Fibroblast of villous mesenchyme (primary cell): ENCODE data around the gene ABCC1. TPM values are rescaled to one million over a fixed set of nuclear protein-coding genes. Genes with fewer than 3 reads are reported as not detected.

Experiments used
- DNase-seq: peaks from one replicate; pipeline ENCODE4 v3.0.0-alpha.2; 2010; ENCODE audit warnings: low read depth
- H3K4me3 ChIP-seq: 2 replicates; pipeline ENCODE4 v1.5.1; 2011; ENCODE audit warnings: low read depth, mild to moderate bottlenecking, low read length
- CTCF ChIP-seq: IDR thresholded peaks from 2 replicates; pipeline ENCODE4 v1.5.1; 2012; ENCODE audit warnings: low read depth, mild to moderate bottlenecking, low read length; ENCODE audit not compliant: insufficient read depth
- total RNA-seq: library from RNA; depleted of rRNA; stranded (reverse); fragments of >200 nt; gene quantifications from 2 replicates; pipeline ENCODE4 v1.2.3, GENCODE V29; 2012

ABCC1 gene
- total RNA-seq, 1 donor = 34.1 TPM

- no peak for TF ChIP-seq CTCF
- DNase-seq = no peak
- H3K4me3 ChIP-seq = no peak overlapping the region
These were observed 214.2 kb downstream of the ABCC1 start for GRCh38 chr16:16163571-16163970.

- no peak for DNase-seq
- no peak for TF ChIP-seq CTCF
- no peak overlapping the region for H3K4me3 ChIP-seq
These were observed 214.8 kb downstream of the ABCC1 start for GRCh38 chr16:16164243-16164642.

GRCh38 chr16:16166085-16166484 is 216.7 kb downstream of the ABCC1 start:
- no peak for TF ChIP-seq CTCF
- no peak for DNase-seq
- no peak overlapping the region for H3K4me3 ChIP-seq

- DNase-seq = no peak
- no peak for TF ChIP-seq CTCF
- no peak overlapping the region for H3K4me3 ChIP-seq
These were observed 217.5 kb downstream of the ABCC1 start for GRCh38 chr16:16166949-16167348.

GRCh38 chr16:16167927-16168326 is 218.5 kb downstream of the ABCC1 start:
- no peak for TF ChIP-seq CTCF
- H3K4me3 ChIP-seq = no peak overlapping the region
- DNase-seq = no peak

GRCh38 chr16:16168431-16168830 is 219.0 kb downstream of the ABCC1 start:
- no peak overlapping the region for H3K4me3 ChIP-seq
- no peak for DNase-seq
- TF ChIP-seq CTCF = no peak

- DNase-seq = no peak
- TF ChIP-seq CTCF = no peak
- H3K4me3 ChIP-seq = no peak overlapping the region
These were observed 220.2 kb downstream of the ABCC1 start for GRCh38 chr16:16169615-16170014.
